Epithelial cell of esophagus (primary cell): Measurements from ENCODE around the gene OPA1.
A peak's percentile ranks its signal among the peaks of the same experiment; 100 is the strongest.

Source experiments
- DNase-seq: peaks from one replicate; pipeline ENCODE4 v3.0.0; 2010; ENCODE audit warnings: low read depth
- H3K4me3 ChIP-seq: 2 replicates; pipeline ENCODE4 v1.5.1; 2011; ENCODE audit warnings: mild to moderate bottlenecking, low read length, control low read depth
- CTCF ChIP-seq: IDR thresholded peaks from 2 replicates; pipeline ENCODE4 v1.5.1; 2011; ENCODE audit warnings: low read depth, mild to moderate bottlenecking, low read length, control low read depth, inconsistent platforms; ENCODE audit not compliant: insufficient read depth; ENCODE audit errors: missing control alignments

Gene OPA1

GRCh38 chr3:193564012-193564411 is 29.0 kb upstream of the OPA1 start:
- peak; percentile 71 for DNase-seq
- no peak overlapping the region for H3K4me3 ChIP-seq
- peak; percentile 86 for TF ChIP-seq CTCF

- H3K4me3 ChIP-seq: no peak overlapping the region
- TF ChIP-seq CTCF: no peak
- DNase-seq: no peak
Measured at GRCh38 chr3:193569119-193569518, 23.9 kb upstream of the OPA1 start.

GRCh38 chr3:193572426-193572908 is 20.5 kb upstream of the OPA1 start:
- TF ChIP-seq CTCF: peak; percentile 88
- DNase-seq: peak; percentile 80
- no peak overlapping the region for H3K4me3 ChIP-seq

- DNase-seq: no peak
- H3K4me3 ChIP-seq: no peak overlapping the region
- TF ChIP-seq CTCF: no peak
Measured at GRCh38 chr3:193573403-193574191, 19.4 kb upstream of the OPA1 start.

GRCh38 chr3:193574488-193575070 is 18.4 kb upstream of the OPA1 start:
- peak; percentile 45 for DNase-seq
- H3K4me3 ChIP-seq: no peak overlapping the region
- TF ChIP-seq CTCF: no peak

- H3K4me3 ChIP-seq: peak overlapping the region; percentile 16
- peak; percentile 83 for DNase-seq
- no peak for TF ChIP-seq CTCF
Measured at GRCh38 chr3:193585530-193585929, 7.5 kb upstream of the OPA1 start.
